ENCODE measurements around the gene ZNF45.
"Not testable (repeated sequence)": the region's sequence is repeated elsewhere in the genome, so short reads cannot be mapped to it uniquely, and the experiment has no call there.

The ZNF45 gene

GRCh38 chr19:43895727-43896308 lies 39.3 kb downstream of the ZNF45 start:
- WGBS (ENCODE audit: extremely low coverage, insufficient coverage, low lambda C conversion rate): no CpG with 5 or more reads among the region's 2 CpGs
- no peaks in the 10 kb centered on the region for H3K79me1 ChIP-seq (ENCODE audit: low read length)
- no peak overlapping the region for H3K4me3 ChIP-seq (ENCODE audit: low read length)
- H3K36me3 ChIP-seq (ENCODE audit: control insufficient read depth, insufficient read depth, low read length): no peaks in the 10 kb centered on the region
- H3K56ac ChIP-seq (ENCODE audit: low read length): no peak overlapping the region
- no peak overlapping the region for H3K9ac ChIP-seq (ENCODE audit: low read length)
- no peak overlapping the region for H2BK15ac ChIP-seq (replicated peaks; ENCODE audit: low read depth)
- H3K4me1 ChIP-seq (ENCODE audit: control insufficient read depth, low read depth, low read length): no peaks in the 10 kb centered on the region
- no peak overlapping the region for H3K4ac ChIP-seq (ENCODE audit: low read depth, low read length)
- H3K27me3 ChIP-seq (ENCODE audit: insufficient read depth, low read length, poor library complexity): no peaks in the 10 kb centered on the region
- H4K5ac ChIP-seq (ENCODE audit: low read length): no peak overlapping the region
- no peak overlapping the region for H4K8ac ChIP-seq (ENCODE audit: low read depth, low read length)
- H2BK5ac ChIP-seq (ENCODE audit: low read length): no peak overlapping the region
- H3K79me2 ChIP-seq (ENCODE audit: control insufficient read depth, insufficient read depth, low read length): no peaks in the 10 kb centered on the region
- no peak overlapping the region for H3K18ac ChIP-seq (ENCODE audit: low read length)
- no peak overlapping the region for H3K27ac ChIP-seq (ENCODE audit: low read depth, low read length)
- no peak overlapping the region for H2AK5ac ChIP-seq (ENCODE audit: low read length)
- no peak overlapping the region for H2BK120ac ChIP-seq (ENCODE audit: low read depth, low read length)
- H3K4me2 ChIP-seq (ENCODE audit: low read length): no peak overlapping the region
- no peak overlapping the region for H3K23ac ChIP-seq (ENCODE audit: low read length)
- no peak for DNase-seq

GRCh38 chr19:43883864-43884263 lies 51.2 kb downstream of the ZNF45 start, which contains the start of gene ZNF404:
ZNF404 (minus strand) TSS chr19:43883964.
- DNase-seq: no peak
- no CpG with 5 or more reads among the region's 2 CpGs for WGBS (ENCODE audit: extremely low coverage, insufficient coverage, low lambda C conversion rate)
- Histone ChIP-seq H3K27ac (ENCODE audit: low read depth, low read length) (no peak within 1 kb of the TSS), H4K5ac (ENCODE audit: low read length) (no peak within 1 kb of the TSS), H3K79me1 (ENCODE audit: low read length) (no peaks in the 10 kb centered on the region), H3K27me3 (ENCODE audit: insufficient read depth, low read length, poor library complexity) (no peaks in the 10 kb centered on the region), H2BK15ac (replicated peaks; ENCODE audit: low read depth) (no peak within 1 kb of the TSS), H2AK5ac (ENCODE audit: low read length) (no peak within 1 kb of the TSS), H3K18ac (ENCODE audit: low read length) (no peak within 1 kb of the TSS), H3K4me1 (ENCODE audit: control insufficient read depth, low read depth, low read length) (no peaks in the 10 kb centered on the region), H3K4me3 (ENCODE audit: low read length) (no peak within 1 kb of the TSS), H3K36me3 (ENCODE audit: control insufficient read depth, insufficient read depth, low read length) (no peaks in the 10 kb centered on the region), H3K56ac (ENCODE audit: low read length) (no peak within 1 kb of the TSS), H4K8ac (ENCODE audit: low read depth, low read length) (no peak within 1 kb of the TSS), H3K4me2 (ENCODE audit: low read length) (no peak within 1 kb of the TSS), H3K79me2 (ENCODE audit: control insufficient read depth, insufficient read depth, low read length) (no peaks in the 10 kb centered on the region), H3K9ac (ENCODE audit: low read length) (no peak within 1 kb of the TSS), H3K4ac (ENCODE audit: low read depth, low read length) (no peak within 1 kb of the TSS), H3K23ac (ENCODE audit: low read length) (no peak within 1 kb of the TSS), H2BK120ac (ENCODE audit: low read depth, low read length) (no peak within 1 kb of the TSS), H2BK5ac (ENCODE audit: low read length) (no peak within 1 kb of the TSS)

- no peak overlapping the region for H4K8ac ChIP-seq (ENCODE audit: low read depth, low read length)
- no peak overlapping the region for H2BK15ac ChIP-seq (replicated peaks; ENCODE audit: low read depth)
- H3K79me1 ChIP-seq (ENCODE audit: low read length): no peaks in the 10 kb centered on the region
- no peak overlapping the region for H2AK5ac ChIP-seq (ENCODE audit: low read length)
- H4K5ac ChIP-seq (ENCODE audit: low read length): no peak overlapping the region
- H3K27me3 ChIP-seq (ENCODE audit: insufficient read depth, low read length, poor library complexity): no peaks in the 10 kb centered on the region
- H3K4me1 ChIP-seq (ENCODE audit: control insufficient read depth, low read depth, low read length): no peaks in the 10 kb centered on the region
- WGBS (ENCODE audit: extremely low coverage, insufficient coverage, low lambda C conversion rate): no CpG with 5 or more reads among the region's 5 CpGs
- DNase-seq: no peak
- H3K18ac ChIP-seq (ENCODE audit: low read length): no peak overlapping the region
- H2BK5ac ChIP-seq (ENCODE audit: low read length): no peak overlapping the region
- H3K9ac ChIP-seq (ENCODE audit: low read length): no peak overlapping the region
- no peak overlapping the region for H3K4me2 ChIP-seq (ENCODE audit: low read length)
- H3K79me2 ChIP-seq (ENCODE audit: control insufficient read depth, insufficient read depth, low read length): no peaks in the 10 kb centered on the region
- no peak overlapping the region for H3K27ac ChIP-seq (ENCODE audit: low read depth, low read length)
- H3K36me3 ChIP-seq (ENCODE audit: control insufficient read depth, insufficient read depth, low read length): no peaks in the 10 kb centered on the region
- no peak overlapping the region for H3K56ac ChIP-seq (ENCODE audit: low read length)
- no peak overlapping the region for H3K23ac ChIP-seq (ENCODE audit: low read length)
- H3K4me3 ChIP-seq (ENCODE audit: low read length): no peak overlapping the region
- no peak overlapping the region for H2BK120ac ChIP-seq (ENCODE audit: low read depth, low read length)
- H3K4ac ChIP-seq (ENCODE audit: low read depth, low read length): no peak overlapping the region
Measured at GRCh38 chr19:43880483-43880882, 54.6 kb downstream of the ZNF45 start.

GRCh38 chr19:43872547-43873336 lies 62.3 kb downstream of the ZNF45 start:
- no peak overlapping the region for H3K4ac ChIP-seq (ENCODE audit: low read depth, low read length)
- H3K4me3 ChIP-seq (ENCODE audit: low read length): no peak overlapping the region
- no peak overlapping the region for H2BK120ac ChIP-seq (ENCODE audit: low read depth, low read length)
- no peak overlapping the region for H4K5ac ChIP-seq (ENCODE audit: low read length)
- no peak overlapping the region for H2AK5ac ChIP-seq (ENCODE audit: low read length)
- H3K4me1 ChIP-seq (ENCODE audit: control insufficient read depth, low read depth, low read length): no peaks in the 10 kb centered on the region
- H3K23ac ChIP-seq (ENCODE audit: low read length): no peak overlapping the region
- no peaks in the 10 kb centered on the region for H3K27me3 ChIP-seq (ENCODE audit: insufficient read depth, low read length, poor library complexity)
- no peaks in the 10 kb centered on the region for H3K36me3 ChIP-seq (ENCODE audit: control insufficient read depth, insufficient read depth, low read length)
- H2BK15ac ChIP-seq (replicated peaks; ENCODE audit: low read depth): no peak overlapping the region
- no peak overlapping the region for H3K18ac ChIP-seq (ENCODE audit: low read length)
- peak; percentile 55 for DNase-seq
- no peak overlapping the region for H3K27ac ChIP-seq (ENCODE audit: low read depth, low read length)
- no peaks in the 10 kb centered on the region for H3K79me2 ChIP-seq (ENCODE audit: control insufficient read depth, insufficient read depth, low read length)
- H2BK5ac ChIP-seq (ENCODE audit: low read length): no peak overlapping the region
- H3K4me2 ChIP-seq (ENCODE audit: low read length): no peak overlapping the region
- no peak overlapping the region for H3K56ac ChIP-seq (ENCODE audit: low read length)
- WGBS (ENCODE audit: extremely low coverage, insufficient coverage, low lambda C conversion rate): no CpG with 5 or more reads among the region's 5 CpGs
- H3K9ac ChIP-seq (ENCODE audit: low read length): no peak overlapping the region
- H3K79me1 ChIP-seq (ENCODE audit: low read length): no peaks in the 10 kb centered on the region
- H4K8ac ChIP-seq (ENCODE audit: low read depth, low read length): no peak overlapping the region

- not testable (repeated sequence) for H3K79me2 ChIP-seq (ENCODE audit: control insufficient read depth, insufficient read depth, low read length); H3K27me3 ChIP-seq (ENCODE audit: insufficient read depth, low read length, poor library complexity); H3K4me1 ChIP-seq (ENCODE audit: control insufficient read depth, low read depth, low read length); H3K23ac ChIP-seq (ENCODE audit: low read length); DNase-seq; H3K36me3 ChIP-seq (ENCODE audit: control insufficient read depth, insufficient read depth, low read length); H2BK15ac ChIP-seq (replicated peaks; ENCODE audit: low read depth); H2AK5ac ChIP-seq (ENCODE audit: low read length); H3K4me3 ChIP-seq (ENCODE audit: low read length); H4K8ac ChIP-seq (ENCODE audit: low read depth, low read length); H3K9ac ChIP-seq (ENCODE audit: low read length); H2BK120ac ChIP-seq (ENCODE audit: low read depth, low read length); H3K4me2 ChIP-seq (ENCODE audit: low read length); H3K4ac ChIP-seq (ENCODE audit: low read depth, low read length); H3K79me1 ChIP-seq (ENCODE audit: low read length); H3K56ac ChIP-seq (ENCODE audit: low read length); H3K27ac ChIP-seq (ENCODE audit: low read depth, low read length); H4K5ac ChIP-seq (ENCODE audit: low read length); H3K18ac ChIP-seq (ENCODE audit: low read length); H2BK5ac ChIP-seq (ENCODE audit: low read length)
- no CpG with 5 or more reads among the region's 28 CpGs for WGBS (ENCODE audit: extremely low coverage, insufficient coverage, low lambda C conversion rate)
Measured at GRCh38 chr19:43866923-43867322, 68.2 kb downstream of the ZNF45 start.
